NCI-H345 treated with DMSO at 0.1 percent for 48 hours (cell line): Measurements from ENCODE around the gene CPXM2.

ENCODE experiments used
- DNase-seq: peaks from one replicate; lab custom pipeline; 2025; ENCODE audit not compliant: unreplicated experiment; lab: John Stamatoyannopoulos, UW

Gene CPXM2

DNA sequence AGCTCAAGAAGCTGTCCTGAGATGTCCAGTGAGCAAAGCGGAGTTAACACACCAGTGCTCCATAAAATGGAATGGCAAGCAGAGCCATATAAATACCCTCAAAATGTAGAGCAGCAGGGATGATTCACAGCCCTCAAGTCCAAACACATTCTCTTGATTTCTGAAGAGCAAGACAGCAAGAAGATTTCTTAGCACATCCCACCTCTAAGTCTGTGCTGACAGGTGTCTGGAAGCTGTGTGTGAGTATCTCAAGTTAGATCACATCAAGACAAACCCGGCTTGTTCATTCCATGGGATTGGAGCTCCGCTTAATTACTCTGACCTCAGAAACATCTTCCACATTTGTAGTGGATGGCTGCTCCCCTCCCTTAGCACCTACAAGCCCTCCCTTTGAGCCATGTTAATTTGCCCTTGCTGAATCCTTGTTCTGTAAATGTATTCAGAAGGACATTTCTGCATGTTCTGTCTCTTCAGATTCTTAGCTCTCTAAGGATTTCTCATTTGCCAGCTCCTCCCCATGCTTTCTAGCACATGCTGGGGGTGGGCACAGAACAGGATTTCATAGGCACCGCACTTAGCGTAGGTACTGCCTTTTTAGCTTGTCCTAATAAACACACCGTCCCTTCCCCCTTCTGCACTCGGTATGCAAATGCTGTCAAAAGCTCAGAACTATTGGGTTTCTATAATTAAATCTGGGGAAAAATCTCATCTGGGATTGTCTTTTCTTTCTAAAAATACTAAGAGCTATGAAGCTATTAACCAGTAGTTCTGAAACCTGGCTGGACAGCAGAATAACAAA is 112.7 kb downstream of the CPXM2 start:
- no peak for DNase-seq

DNA sequence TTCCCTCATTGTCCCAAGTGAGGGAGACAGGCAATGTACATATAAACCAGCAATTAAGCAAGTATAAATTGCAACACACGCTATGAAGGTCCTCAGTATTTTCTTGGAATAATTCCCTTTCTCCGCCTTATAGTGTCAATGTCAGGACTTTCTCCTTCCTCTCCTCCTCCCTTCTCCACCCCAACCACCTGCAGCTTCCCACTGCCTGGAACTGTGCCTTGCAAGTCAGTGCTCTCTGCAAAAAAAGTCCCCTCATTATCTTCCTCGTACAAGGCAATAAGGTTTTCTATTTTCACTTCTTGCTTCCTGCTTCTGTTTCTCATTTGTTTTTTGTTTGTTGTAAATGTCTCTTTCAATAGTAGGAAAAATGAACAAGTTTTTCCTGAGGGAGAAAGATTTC is 113.7 kb downstream of the CPXM2 start:
- no peak for DNase-seq

DNA sequence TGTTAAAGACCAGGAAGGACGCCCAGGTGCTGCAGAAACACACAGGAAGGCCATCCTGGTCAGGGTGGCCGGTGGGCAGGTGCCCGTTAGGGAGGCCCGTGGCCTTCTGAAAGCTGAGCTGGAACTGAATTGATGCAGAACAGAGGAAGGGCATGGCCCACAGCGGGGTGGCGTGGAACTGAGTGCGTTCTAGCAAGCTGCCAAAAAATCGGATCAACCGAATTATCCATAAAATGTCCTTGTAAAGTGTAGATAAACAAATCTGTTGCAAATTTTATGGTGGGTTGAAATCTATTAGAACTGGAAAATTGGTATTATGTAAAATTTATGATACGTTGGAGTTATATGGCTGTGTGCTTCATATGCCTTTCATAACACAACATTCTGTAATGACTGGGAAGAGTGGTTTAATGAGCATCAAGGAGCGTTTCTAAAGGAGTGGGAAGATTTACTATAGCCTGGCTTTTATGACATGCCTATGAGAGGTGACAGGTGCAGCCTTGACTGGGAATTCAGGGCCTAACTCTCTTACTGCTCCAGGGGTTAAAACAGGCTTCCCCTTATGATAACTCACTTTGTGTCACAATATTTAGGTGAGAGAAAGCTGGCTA is 117.4 kb downstream of the CPXM2 start:
- no peak for DNase-seq

DNA sequence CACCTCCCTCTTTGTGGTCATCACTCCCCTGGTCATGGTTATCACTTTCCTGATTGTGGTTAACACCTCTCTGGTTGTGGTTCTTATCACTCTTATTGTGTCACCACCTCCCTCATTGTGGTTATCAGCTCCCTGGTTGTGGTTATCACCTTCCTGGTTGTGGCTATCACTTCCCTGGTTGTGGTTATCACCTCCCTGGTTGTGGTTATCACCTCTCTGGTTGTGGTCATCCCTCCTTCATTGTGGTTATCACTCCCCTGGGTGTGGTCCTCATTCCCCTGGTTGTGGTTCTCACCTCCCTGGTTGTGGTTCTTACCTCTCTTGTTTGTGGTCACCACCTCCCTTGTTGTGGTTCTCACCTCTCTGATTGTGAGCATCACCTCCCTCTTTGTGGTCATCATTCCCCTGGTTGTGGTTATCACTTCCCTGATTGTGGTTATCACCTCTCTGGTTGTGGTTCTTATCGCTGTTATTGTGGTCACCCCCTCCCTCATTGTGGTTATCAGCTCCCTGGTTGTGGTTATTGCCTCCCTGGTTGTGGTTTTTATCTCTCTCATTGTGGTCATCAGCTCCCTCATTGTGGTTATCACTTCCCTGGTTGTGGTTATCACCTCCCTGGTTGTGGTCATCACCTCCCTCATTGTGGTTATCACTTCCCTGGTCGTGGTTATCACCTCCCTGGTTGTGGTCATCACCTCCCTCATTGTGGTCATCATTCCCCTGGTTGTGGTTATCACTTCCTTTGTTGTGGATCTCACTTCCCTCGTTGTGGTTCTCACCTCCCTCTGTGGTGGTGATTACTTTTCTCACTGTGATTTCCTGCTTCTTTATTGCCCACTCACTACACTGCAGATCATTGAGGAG is 118.7 kb downstream of the CPXM2 start:
- DNase-seq = no peak

DNA sequence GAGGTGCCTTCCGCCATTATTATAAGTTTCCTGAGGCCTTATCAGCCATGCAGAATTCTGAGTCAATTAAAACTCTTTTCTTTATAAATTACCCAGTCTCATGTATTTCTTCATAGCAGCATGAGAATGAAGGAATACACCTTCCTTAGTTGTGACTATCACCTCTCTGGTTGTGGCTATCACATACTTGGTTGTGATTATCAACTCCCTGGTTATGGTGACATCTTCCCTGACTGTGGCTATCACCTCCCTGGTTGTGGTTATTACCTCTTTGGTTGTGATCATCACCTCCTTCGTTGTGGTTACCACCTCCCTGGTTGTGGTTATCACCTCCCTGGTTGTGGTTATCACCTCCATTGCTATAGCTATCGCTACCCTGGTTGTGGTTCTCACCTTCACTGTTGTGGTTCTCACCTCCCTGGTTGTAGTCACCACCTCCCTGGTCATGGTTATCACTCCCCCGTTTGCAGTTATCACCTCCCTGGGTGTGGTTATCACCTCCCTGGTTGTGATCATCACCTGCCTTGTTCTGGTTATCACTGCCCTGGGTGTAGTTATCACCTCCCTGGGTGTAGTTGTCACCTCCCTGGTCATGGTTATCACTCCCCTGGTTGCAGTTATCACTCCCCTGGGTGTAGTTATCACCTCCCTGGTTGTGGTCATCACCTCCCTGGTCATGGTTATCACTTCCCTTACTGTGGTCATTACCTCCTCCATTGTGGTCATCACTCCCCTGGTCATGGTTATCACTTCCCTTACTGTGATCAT is 119.5 kb downstream of the CPXM2 start:
- no peak for DNase-seq

DNA sequence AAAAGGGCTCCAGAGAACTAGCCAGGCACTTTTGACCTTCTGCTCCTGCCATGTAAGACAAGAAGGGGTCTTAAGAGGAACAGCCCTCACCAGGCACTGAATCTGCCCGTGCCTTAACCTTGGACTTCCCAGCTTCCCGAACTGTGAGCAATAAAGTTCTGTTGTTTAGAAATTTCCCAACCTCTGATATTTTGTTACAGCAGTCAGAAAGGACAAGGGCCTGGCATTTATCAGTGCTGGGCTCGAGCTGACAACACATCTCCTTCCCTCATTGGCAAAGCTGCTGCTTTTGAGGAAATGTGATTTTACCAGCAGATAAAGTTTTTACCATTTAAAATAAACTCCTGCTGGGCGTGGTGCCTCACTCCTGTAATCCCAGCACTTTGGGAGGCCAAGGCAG is 122.0 kb downstream of the CPXM2 start:
- no peak for DNase-seq

DNA sequence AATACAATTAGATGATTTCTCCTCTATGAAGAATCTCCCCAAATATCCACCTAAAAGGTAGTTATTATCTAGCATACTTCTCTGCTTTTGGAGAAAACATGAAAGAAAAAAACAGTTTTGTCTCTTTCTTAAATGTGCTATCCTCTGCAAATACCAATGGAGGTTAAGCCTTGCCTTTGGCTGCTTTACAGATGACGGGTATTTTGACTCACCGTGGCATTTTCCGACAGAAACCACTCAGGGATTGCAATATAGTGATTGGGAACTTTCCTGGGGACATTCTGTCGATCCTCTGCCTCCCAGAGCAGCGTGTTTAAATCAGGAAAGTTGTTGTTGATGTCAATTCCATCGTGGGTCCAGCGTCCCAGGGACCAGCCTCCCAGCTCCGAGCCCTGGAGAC is 124.8 kb downstream of the CPXM2 start:
- no peak for DNase-seq

DNA sequence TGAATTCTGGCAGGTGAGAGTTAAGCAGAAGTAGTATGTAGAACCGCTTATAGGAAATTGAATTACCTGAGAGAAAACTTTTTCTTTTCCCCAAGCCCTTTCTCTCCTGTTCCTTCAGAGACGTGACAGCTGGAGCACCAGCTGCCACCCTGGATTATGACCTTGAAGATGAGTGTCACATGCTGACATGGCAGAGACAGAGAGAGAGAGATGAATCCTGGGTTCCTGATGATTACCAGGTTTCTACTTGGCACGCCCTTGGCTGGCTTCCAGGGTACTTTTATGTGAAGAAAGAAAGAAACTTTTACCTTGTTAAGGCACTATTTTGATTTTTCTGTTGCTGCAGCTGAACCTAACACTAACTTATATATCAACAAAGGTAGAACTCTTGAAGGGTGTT is 125.6 kb downstream of the CPXM2 start:
- no peak for DNase-seq

DNA sequence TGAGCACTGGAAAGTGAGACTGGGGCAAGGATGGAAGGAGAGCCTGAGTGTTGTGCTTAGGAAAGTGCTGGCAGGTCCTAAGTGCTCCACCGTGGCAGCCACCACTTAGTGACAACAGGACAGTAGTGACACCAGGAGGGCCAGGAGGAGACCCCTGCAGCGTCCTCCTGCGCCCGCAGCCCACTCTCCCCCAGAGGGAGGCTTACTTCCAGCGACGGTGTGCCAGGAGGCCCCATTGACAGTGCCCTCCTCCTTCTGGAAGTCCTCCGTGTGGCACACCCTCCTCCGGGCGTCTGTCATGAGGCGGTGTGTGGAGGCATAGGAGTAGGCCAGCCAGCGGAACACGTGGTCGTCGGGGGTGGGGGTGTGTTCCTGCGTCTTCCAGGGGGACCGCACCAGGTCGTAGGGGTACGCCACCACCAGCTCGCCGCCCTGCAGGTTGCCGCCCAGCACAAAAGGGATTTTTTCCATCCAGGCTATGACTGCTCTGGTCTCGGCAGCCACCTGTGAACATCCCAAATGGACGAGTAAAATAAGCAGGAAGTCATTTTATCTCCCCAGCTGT is 129.9 kb downstream of the CPXM2 start:
- no peak for DNase-seq

DNA sequence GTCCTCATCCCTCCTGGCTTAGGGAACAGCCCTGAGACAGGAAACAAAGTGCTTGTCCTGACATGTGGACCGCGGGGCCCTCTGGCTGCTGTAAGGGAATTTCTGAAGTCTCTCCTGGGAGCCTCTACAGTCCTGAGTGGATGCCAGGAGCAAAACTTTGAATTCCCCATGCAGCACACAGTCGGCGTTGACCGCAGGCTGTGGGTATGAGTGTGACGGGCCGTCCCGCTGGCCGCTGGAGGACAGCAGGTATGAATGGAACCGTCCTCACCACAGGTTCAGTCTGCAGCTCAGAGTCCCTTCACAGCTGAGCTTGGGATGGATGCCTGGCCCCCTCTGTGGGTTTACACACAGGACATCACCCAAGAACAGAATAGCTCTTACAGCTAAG is 130.6 kb downstream of the CPXM2 start:
- no peak for DNase-seq

DNA sequence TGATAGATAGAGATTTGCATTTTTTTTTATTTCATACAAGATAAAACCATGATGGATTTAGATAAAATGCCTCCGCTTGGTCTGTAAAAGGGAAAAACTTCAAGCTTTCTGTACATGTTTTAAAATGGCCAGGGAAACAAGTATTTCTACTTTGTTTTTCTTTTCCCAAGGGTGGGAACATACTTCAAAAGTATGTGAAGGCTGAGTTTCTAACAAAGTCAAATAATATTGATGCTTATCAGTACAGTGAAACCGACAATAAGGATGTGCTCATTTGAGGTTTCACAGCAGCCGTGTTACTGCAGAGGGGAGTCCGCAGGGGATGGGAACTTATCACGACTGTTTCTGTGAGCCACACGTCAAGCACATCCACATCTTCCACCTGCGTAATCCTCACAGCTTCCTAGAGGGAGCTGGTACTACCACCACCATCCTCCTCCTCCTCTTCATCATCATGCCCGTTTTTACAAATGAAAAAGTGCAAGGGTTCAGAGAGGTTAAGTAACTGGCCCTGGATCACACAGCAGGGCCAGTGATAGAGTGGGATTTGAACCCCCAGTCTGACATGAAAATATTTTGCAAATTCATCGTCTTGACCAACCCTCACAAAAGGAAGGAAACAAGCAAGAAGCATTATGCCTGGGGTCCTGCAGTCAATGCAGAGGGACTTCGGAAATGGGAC is 131.1 kb downstream of the CPXM2 start:
- DNase-seq = no peak

DNA sequence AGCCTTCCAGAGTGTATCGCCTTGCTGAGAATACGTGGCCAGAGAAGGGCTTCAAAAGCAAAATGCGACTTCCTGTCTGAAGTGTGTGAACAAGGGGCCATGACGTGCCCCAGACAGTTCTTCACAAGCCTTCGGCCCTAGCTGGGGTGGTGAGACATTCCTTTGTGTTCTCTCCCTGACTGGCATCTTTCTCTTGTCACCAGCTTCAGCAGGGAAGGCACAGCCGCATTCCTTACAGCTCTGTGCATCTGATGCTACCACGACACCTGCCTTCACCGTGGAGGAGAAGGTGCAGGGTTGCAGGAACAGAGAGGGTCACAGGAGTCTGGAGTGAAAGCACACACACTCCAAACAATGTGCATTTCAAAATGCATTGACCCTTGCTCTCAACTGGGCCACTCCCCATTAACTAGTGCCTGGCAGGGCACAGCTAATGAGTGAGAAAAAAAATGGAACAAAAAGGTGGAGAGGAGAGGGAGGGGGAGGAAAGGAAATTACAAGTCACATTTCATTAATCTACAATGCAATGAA is 132.0 kb downstream of the CPXM2 start:
- no peak for DNase-seq

DNA sequence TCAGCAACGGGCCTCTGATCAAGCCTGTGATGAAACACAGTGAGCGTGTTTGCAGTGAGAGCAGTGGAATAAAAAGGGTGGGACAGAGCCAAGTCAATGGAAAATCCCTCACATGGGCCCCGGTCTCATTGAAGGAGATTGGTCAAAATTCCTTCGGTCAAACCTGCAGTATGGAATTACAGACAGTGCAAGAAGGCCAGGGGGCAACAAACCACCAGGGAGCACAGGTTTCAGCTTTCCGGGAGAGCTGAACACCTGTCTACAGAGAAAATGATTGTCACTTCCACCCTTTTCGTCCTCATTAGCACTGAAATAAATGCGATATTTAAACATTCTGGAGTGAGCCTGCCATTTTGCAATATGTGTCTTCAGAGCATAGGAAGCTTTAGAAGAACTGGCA is 132.6 kb downstream of the CPXM2 start:
- no peak for DNase-seq

DNA sequence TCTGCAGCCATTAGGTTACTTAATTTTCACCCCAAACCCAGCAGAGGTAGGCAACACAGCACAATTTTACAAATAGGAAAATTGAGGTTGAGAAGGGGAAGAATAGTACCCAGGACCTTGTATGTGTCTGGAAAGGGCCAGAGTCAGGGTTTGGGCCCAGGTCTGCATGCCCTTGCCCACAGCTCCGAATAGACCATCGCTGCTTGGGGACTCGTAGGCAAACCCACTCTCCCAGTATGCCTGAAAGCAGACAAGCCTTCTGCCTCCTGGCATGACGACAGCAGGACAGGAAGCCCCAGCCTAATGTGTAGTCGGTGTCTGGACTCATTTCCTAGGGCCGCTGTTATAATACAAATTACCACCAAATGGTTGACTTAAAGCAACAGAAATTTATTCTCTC is 133.8 kb downstream of the CPXM2 start:
- no peak for DNase-seq

DNA sequence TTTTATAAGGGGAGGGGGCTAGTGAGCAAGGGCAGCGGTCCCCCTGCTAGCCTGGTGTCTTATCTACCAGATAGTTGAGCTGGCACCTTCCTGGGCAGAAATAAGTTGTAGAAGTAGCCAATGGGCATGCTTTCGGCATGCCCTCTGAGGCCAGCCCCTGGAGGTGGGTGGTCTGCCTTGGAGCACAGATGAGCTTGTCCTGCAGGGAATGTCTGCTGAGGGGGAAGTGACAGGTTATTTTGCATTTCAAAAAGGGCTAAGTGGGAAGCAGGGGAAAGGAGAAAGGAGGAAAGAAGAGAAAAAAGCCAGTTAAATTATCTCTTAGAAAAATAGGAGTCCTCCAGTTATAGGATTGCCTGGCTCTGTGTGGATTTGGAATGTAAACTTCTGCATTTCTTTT is 136.5 kb downstream of the CPXM2 start:
- DNase-seq = no peak

DNA sequence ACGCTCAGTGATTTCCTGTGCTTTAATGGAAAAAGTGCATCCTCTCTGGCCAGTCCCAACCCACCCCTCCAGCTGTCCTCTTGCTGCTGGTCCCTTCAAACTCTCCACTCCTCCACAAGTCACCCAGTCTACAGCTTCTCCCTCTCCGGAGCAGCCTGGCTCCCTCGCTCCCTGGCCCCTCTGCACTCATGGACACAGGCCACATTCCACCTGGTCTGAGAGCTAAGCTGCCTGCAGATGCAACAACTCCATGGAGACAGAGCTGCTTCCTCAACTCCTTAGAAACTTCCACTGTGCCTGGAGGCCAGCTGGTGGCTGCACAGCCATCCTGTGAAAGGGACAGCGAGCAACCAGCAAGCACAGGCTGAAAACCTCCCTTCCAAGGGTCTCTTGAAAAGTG is 137.5 kb downstream of the CPXM2 start:
- no peak for DNase-seq

DNA sequence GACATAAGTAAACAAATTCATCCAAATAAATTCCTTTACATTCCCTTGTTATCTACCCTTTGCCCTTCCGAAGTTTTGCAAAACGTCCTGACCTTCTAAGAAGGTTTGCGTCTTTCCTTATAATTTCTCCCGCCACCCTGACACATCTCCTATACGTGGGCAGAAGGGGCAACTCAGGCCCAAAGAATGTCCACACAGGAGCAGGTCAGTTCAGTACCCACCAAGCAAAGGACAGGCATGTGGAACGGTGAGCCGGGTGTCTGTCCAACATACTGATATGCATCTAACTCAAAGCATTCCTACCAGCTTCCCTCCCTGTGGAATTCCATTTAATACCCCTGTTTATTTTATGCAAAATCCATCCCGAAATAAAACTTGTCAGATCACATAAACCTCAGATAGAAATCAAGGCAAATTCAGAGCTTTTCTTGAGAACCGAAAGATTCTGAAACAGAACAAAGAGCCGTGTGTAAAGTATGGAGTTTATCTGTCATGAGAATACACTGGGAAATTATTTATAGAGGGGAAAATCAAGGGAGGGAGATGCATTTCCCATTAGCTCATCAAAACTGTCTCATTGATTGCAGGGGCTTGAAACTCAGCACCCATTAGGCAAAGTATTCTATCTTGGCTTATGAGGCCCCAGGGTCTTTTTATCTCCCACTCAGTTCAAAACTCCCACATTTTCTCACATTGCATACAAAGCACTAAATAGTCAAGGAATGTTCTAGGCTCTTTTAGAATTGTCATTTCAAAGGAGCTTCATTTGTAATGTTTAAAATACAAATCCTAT is 140.1 kb downstream of the CPXM2 start:
- no peak for DNase-seq

DNA sequence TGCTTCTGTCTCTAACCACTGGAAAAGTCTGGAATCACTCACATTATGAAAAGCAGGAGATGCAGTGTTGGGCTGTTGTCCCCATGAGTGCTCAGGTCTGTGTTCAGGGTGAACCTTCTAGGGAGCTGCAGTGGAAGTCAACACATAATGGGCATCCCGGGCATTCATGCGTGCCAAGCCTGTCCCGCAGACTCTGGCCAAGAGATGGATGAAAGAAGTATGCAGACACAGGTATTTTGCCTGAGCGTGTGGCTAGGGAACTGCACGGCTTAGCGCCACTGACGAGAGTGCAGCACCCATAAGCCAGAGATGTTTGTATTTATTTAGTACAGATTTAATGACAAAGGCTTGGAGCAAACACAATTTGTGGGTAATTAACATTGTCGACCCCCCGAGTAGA is 140.7 kb downstream of the CPXM2 start:
- no peak for DNase-seq

DNA sequence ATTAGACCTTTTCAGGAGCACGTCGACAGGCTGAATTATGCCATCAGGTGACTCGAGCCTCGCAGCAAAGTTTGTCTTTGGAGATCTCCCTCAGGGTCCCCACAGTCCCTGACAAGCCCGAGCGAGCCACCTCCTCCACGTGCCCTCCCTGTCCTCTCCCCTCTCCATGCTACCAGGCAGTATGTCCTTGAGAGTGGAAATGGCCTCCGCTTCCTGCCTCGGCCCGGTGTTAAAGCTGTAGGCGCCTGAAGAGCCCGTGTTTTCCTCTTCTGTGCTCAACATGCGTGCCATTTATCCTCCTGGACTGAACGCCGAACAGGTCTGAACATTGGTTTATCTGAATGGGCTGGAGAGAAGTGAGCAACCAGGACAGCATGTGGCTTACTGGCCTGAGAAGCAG is 142.9 kb downstream of the CPXM2 start:
- DNase-seq = no peak
